Central memory CD8-positive, alpha-beta T cell (primary cell): ENCODE results near the gene NDUFS6.
"Not testable (repeated sequence)": the region's sequence is repeated elsewhere in the genome, so short reads cannot be mapped to it uniquely, and the experiment has no call there.

ENCODE experiments used
- ATAC-seq: fragments of 150-1000 bp; cut with Tn5 transposase; replicated peaks from 2 replicates; pipeline ENCODE4 v1.10.0; 2022; ENCODE audit warnings: mild to moderate bottlenecking, moderate FRiP score, moderate number of reproducible peaks; ENCODE audit not compliant: poor library complexity, severe bottlenecking; ENCODE audit errors: extremely low read depth
- DNase-seq, 2 donors: peaks; one replicate each; pipeline ENCODE4 v3.0.0; 2021; ENCODE audit warnings: low spot score in 2 of 2
- H3K27ac Mint-ChIP-seq: one replicate; pipeline ENCODE4 v1.8.0; 2022; ENCODE audit warnings: low read depth, mild to moderate bottlenecking, moderate library complexity, mixed read lengths
- H3K27me3 Mint-ChIP-seq: one replicate; pipeline ENCODE4 v1.8.0; 2022; ENCODE audit warnings: mixed read lengths
- H3K36me3 Mint-ChIP-seq: one replicate; pipeline ENCODE4 v1.8.0; 2022; ENCODE audit warnings: mild to moderate bottlenecking, moderate library complexity, mixed read lengths; ENCODE audit not compliant: insufficient read depth
- H3K4me1 Mint-ChIP-seq: one replicate; pipeline ENCODE4 v1.8.0; 2022; ENCODE audit warnings: mixed read lengths
- H3K4me3 Mint-ChIP-seq: one replicate; pipeline ENCODE4 v1.8.0; 2022; ENCODE audit warnings: mild to moderate bottlenecking, moderate library complexity, mixed read lengths
- H3K9me3 Mint-ChIP-seq: one replicate; pipeline ENCODE4 v1.8.0; 2022; ENCODE audit warnings: mixed read lengths

Gene NDUFS6

DNA sequence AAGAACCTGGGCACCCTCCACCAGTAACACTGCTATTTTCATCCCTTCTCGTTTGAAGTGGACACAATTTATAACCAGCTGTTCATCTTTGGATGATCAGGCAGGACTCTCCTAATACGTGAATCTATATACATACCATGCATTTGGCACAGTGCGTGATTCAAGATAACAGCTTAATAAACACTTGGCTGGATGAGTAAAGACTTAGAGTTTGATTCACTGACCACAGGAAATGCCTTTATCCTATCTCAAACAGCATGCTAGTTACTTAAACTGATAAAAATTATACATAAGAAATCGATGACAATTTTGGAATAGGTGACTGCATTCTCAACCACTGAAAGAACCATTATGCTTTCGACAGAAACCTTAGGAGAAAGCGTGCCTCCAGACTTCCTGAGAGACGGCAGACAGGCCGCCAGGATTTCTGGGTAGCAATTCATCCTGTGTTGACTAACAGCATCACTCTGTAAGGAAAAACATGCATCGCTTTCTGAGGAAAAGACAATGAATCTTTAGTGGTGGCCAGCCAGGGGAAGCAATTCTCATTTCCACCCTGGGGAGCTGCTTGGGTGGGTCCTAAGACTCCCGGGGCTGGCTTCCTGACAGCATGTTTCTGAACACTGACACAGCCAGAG, 11.3 kb upstream of the NDUFS6 start:
- H3K36me3 Mint-ChIP-seq: peaks cover 7% of the 10 kb centered on the region
- peaks cover 2% of the 10 kb centered on the region for H3K27me3 Mint-ChIP-seq
- H3K9me3 Mint-ChIP-seq: peaks cover 6% of the 10 kb centered on the region
- peak overlapping the region; percentile 64 for H3K27ac Mint-ChIP-seq
- DNase-seq: no peak
- H3K4me1 Mint-ChIP-seq: peaks cover 22% of the 10 kb centered on the region
- no peak overlapping the region for H3K4me3 Mint-ChIP-seq
- no peak for ATAC-seq

DNA sequence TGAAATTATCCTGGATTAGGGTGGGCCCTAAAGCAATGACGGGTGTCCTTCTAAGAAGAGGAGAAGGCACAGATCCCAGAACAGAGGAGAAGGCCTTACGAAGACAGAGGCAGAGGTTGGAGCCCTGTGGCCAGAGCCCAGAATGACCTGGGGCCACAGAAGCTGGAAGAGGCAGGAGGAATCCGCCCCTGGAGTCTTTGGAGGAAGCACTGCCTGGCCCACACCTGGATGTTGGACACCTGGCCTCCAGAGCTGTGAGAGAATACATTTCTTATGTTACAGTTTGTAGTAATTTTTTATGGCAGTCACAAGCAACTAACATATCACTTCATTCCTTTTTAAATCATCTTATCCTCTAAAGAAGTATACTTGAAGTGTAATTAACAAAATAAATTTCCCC, 10.0 kb upstream of the NDUFS6 start:
- H3K4me1 Mint-ChIP-seq: peaks cover 28% of the 10 kb centered on the region

DNA sequence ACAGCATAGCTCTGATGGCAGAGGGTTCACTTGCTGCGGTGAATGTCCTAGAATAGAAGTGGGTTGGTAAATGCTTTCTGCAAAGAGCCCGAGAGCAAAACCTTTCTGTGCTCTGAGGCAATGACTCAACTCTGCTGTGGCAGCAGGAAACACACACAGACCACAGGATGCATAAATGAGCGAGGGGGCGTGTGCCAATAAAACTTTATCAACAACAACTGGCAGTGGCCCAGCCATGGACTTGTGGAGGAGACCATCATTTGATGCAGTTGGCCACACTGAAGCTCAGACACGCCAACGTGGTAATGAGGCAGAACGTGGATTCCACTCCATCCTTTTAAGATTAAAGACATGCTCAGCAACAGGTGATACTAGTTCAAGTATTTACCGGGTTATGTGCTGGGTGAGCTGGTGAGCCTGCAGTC, 8.4 kb upstream of the NDUFS6 start:
- peak; percentile 96 for ATAC-seq
- H3K36me3 Mint-ChIP-seq: peaks cover 11% of the 10 kb centered on the region

More for the DNA sequence above, 10.0 kb upstream of the NDUFS6 start:
- peaks cover 7% of the 10 kb centered on the region for H3K36me3 Mint-ChIP-seq
- peak overlapping the region; percentile 94 for H3K27ac Mint-ChIP-seq
- peaks cover 6% of the 10 kb centered on the region for H3K9me3 Mint-ChIP-seq
- no peak overlapping the region for H3K4me3 Mint-ChIP-seq
- ATAC-seq (no peak), DNase-seq (no peak)
- H3K27me3 Mint-ChIP-seq: no peaks in the 10 kb centered on the region

DNA sequence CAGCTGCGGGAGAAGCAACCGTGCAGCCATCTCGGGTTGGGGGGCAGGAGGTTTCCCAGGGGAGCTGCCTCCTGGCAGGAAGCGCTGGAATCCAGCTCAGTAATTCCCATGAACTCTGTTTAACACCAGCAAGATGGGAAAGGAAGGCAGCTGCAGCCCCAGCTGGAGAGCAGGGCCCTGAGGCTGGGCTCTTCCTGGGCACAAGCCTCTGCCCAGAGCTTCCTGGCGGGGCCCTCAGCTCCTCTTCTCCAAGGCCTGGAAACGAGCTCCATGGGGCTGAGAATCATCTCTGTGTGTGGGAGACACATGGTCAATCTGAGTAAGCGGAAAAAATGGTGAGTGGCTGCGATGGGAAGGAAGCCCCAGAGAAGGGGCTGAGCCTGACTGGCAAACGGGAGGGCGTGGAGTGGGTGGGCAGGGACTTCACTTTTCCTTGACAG, 7.9 kb upstream of the NDUFS6 start:
- no peaks in the 10 kb centered on the region for H3K27me3 Mint-ChIP-seq
- peaks cover 12% of the 10 kb centered on the region for H3K36me3 Mint-ChIP-seq
- peaks cover 6% of the 10 kb centered on the region for H3K9me3 Mint-ChIP-seq
- no peak for DNase-seq
- no peak for ATAC-seq
- H3K27ac Mint-ChIP-seq: peak overlapping the region; percentile 94
- peaks cover 36% of the 10 kb centered on the region for H3K4me1 Mint-ChIP-seq
- peak overlapping the region; percentile 78 for H3K4me3 Mint-ChIP-seq

More for the DNA sequence above, 8.4 kb upstream of the NDUFS6 start:
- DNase-seq: peak; percentile 42 to 68
- Mint-ChIP-seq H3K4me3 (peak overlapping the region; percentile 78), H3K27ac (peak overlapping the region; percentile 94), H3K27me3 (no peaks in the 10 kb centered on the region), H3K9me3 (peaks cover 6% of the 10 kb centered on the region), H3K4me1 (peaks cover 34% of the 10 kb centered on the region)

DNA sequence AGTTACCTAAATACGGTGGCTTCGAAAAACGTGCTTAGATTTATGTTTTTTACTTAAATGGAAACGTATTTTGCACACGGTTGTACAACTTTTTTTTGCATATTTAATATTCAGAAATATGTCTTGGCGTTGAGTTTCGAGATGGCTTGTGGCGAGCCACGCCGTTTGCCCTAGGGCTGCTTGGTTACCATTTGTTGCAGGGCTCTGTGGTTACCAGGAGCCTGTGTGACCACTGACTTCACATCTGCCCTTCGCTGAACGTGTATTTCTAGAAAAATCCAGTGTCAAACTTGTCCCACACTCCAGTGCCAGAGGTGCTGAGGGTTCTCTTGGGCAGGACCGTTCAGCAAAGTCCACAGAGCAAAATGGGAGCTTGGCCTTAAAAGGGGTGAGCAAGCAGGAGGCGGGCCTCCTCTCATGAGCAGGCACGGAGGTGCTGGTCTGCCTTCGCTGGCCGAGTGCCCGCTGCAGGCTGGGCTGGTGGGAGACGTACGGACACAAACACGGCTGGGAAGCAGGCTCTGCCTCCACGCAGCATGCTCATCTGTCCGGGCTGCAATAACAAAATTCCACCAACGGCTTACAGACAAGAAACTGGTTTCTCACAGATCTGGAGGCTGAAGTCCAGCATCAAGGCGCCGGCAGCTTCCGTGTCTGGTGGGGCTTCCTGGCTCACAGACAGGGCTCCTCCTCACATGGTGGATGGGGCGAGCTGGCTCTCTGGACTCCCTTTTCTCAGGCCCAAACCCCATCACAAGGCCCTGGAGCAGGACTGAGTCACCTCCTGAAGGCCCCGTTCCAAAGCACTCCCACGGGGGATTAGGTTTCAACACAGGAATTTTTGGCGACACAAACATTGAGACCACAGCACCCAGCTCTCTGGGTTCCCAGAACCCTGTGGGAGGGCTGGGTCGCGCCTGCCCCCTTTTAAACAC, 7.0 kb upstream of the NDUFS6 start:
- Mint-ChIP-seq H3K27ac (no peak overlapping the region), H3K4me1 (peaks cover 41% of the 10 kb centered on the region)

DNA sequence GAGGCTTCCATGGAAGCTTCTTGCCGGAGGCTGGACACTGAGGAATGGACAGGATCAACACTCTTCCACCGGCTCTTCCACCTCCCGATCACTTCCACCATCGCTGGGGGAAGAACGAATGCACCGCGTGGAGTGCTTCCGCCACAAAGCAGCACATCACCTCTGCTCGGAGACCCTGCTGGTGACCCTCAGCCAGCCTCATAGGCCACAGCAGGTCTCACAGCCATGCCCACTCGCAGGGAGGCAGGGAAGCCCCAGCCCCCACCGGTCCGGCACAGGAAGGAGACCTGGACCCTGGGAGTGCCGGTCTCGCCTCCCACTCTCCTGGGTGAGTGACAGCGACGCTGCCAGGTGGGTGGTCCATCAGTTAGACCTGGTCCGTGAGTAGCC, 6.3 kb upstream of the NDUFS6 start:
- Mint-ChIP-seq H3K9me3 (peaks cover 6% of the 10 kb centered on the region), H3K36me3 (peaks cover 16% of the 10 kb centered on the region), H3K27ac (peak overlapping the region; percentile 87), H3K27me3 (no peaks in the 10 kb centered on the region), H3K4me3 (peak overlapping the region; percentile 42), H3K4me1 (peaks cover 45% of the 10 kb centered on the region)
- DNase-seq (no peak), ATAC-seq (no peak)

More for the DNA sequence above, 7.0 kb upstream of the NDUFS6 start:
- no peak for ATAC-seq
- H3K4me3 Mint-ChIP-seq: peak overlapping the region; percentile 78
- H3K36me3 Mint-ChIP-seq: peaks cover 16% of the 10 kb centered on the region
- no peaks in the 10 kb centered on the region for H3K27me3 Mint-ChIP-seq
- DNase-seq: no peak
- H3K9me3 Mint-ChIP-seq: peaks cover 6% of the 10 kb centered on the region

DNA sequence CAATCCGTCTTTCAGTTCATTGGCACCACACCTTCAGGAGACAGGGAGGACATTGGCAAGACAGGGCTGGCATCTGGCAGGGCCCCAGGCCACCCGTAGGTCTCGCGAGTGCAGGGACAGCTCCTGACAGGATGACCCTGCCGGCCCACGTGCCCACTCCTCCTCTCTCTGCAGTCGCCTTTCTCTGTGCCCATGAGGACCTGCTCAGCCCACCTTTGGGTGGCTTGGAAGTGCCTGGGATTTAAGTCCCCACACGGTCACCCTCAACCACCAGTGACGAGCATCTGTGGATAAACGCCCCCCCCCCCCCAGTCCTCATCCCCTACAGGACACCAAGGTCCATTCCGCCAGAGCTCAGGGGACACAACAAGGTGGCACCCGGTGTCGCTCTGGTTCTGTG, 5.7 kb upstream of the NDUFS6 start:
- DNase-seq (no peak), ATAC-seq (no peak)
- H3K4me1 Mint-ChIP-seq: peaks cover 51% of the 10 kb centered on the region
- H3K27me3 Mint-ChIP-seq: no peaks in the 10 kb centered on the region
- H3K9me3 Mint-ChIP-seq: peaks cover 6% of the 10 kb centered on the region
- H3K27ac Mint-ChIP-seq: peak overlapping the region; percentile 87
- peaks cover 17% of the 10 kb centered on the region for H3K36me3 Mint-ChIP-seq
- H3K4me3 Mint-ChIP-seq: peak overlapping the region; percentile 42

DNA sequence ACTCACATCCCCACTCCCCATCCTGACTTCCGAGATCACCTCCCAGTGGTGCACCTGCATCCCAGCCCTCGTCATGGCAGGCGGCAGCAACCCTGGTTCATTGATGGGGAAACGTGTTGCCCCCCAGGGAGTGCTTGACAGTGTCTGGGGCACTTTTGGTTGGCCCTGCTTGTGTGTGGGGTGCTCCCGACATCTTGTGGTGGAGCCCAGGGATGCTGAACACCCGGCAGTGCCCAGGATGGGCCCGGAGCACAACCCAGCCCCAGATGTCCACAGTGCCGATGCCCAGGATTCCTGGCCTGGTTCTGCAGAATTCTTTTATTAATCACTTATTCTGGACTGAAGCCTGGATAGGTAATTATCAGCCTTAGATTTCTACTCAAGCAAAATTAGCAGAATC, 5.3 kb upstream of the NDUFS6 start:
- H3K4me1 Mint-ChIP-seq: peaks cover 55% of the 10 kb centered on the region
- peaks cover 20% of the 10 kb centered on the region for H3K36me3 Mint-ChIP-seq
- peaks cover 6% of the 10 kb centered on the region for H3K9me3 Mint-ChIP-seq
- no peak overlapping the region for H3K4me3 Mint-ChIP-seq
- DNase-seq: no peak
- H3K27me3 Mint-ChIP-seq: no peaks in the 10 kb centered on the region
- ATAC-seq: no peak
- peak overlapping the region; percentile 87 for H3K27ac Mint-ChIP-seq

DNA sequence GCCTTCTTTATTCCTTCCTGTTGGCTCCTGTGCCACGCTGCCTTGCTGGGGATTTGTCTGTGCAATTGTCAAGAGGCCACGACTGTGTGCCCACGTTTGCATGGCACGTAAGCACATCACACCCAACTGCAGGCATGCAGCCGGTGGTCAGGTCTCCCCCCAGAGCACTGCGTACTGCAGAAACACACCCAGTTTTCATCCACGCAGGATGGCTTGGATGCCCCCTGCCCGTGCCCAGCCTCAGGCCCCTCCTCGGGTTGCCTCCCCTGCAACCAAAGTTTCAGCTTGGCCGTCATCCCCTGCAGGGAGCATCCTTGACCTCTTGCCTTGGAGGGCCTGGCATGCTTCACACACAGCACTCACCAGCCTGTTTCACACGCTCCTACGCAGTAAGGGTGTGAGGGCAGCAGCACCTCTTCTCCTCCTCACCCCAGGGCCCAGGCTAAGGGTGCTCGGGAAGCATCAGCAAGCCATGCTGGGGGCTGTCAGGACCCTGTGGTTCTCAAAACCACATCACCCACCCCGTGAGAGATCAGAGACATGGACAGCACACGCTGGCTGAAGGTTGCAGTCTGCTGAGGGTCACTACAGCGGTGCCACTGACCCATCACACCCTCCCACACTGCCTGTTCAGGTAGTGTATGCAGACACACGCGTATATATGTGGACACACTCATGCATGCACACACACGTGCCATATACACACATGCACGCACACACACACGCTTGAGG, 4.7 kb upstream of the NDUFS6 start:
- DNase-seq: no peak
- ATAC-seq: no peak
- peaks cover 22% of the 10 kb centered on the region for H3K36me3 Mint-ChIP-seq
- no peak overlapping the region for H3K4me3 Mint-ChIP-seq
- peaks cover 6% of the 10 kb centered on the region for H3K9me3 Mint-ChIP-seq
- no peaks in the 10 kb centered on the region for H3K27me3 Mint-ChIP-seq
- H3K4me1 Mint-ChIP-seq: peaks cover 56% of the 10 kb centered on the region
- H3K27ac Mint-ChIP-seq: no peak overlapping the region

DNA sequence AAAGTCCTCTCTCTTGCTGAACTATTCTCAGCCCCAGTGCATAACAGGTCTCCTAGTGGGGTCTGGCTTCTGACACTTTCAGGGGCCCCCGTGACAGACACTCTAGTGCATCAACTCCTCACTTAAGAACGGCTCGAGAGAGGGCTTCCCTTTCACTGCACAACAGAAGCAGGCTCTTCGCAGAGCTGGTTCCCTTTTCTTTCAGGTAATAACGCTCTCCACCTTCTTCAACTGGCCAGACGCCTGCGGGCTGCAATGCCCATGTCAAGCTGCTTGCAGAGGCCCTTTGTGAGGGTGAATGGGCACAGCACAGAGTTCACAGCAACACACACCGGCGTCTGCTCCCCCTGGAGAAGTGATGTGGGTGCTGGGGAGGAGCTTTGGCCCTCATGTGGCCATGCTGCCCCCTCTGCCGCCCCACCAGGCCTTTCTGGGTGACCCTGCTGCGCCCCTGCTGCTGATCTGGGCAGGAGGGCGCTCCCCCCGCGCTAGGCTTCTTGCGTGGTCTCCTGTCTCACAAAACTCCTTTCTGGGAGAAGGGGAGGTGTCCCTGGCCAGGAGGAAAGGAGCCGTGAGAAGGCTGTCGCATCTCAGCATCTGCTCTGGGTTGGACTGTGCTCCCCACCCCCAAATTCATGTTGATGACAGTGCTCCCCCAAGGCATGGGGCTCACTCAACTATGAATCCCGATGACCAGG, 4.0 kb upstream of the NDUFS6 start:
- H3K9me3 Mint-ChIP-seq: peaks cover 6% of the 10 kb centered on the region
- H3K36me3 Mint-ChIP-seq: peaks cover 21% of the 10 kb centered on the region
- H3K4me3 Mint-ChIP-seq: no peak overlapping the region
- H3K27ac Mint-ChIP-seq: no peak overlapping the region
- DNase-seq: no peak
- no peak for ATAC-seq
- peaks cover 56% of the 10 kb centered on the region for H3K4me1 Mint-ChIP-seq
- no peaks in the 10 kb centered on the region for H3K27me3 Mint-ChIP-seq

DNA sequence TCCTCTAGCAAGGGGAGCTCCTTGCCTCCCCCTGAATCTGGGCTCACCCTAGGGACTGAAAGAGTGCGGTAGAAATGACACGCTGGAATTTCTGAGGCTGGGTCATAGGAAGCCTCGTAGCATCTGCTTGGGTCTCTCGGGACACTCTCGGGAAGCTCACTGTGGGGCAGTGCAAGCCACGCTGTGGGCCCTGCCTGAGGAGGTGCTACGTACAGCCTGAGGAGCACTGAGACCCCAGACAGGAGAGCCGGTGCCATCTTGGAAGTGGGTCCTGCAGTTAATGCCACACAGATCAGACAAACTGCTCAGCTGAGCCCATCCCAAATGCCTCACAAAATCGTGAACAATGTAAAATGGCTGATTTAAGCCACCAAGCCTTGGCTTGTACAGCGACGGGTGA, 3.4 kb upstream of the NDUFS6 start:
- ATAC-seq (no peak), DNase-seq (no peak)
- Mint-ChIP-seq H3K9me3 (peaks cover 2% of the 10 kb centered on the region), H3K4me3 (peak overlapping the region; percentile 98), H3K36me3 (peaks cover 19% of the 10 kb centered on the region), H3K27ac (no peak overlapping the region), H3K27me3 (no peaks in the 10 kb centered on the region), H3K4me1 (peaks cover 56% of the 10 kb centered on the region)

DNA sequence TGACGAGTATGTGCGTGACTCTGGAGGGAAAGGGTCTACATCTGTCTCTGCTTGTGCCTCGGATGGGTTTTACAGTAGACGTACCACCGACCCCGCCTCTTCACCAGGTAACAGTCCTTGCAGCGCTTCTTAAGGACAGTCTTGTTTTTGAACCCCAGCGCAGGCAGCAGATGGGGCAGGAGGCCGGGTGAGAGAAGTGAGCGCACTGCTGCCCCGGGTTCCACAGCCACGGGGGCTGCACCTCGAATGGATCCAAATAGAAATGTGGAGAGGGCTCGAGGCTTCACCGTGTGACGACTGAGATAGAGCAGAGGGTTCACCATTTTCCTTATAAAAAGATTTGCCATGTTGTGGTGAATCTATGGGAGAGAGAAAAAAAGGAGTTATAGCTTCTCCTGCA, 2.6 kb upstream of the NDUFS6 start:
- Mint-ChIP-seq H3K4me3 (peak overlapping the region; percentile 98), H3K4me1 (peaks cover 56% of the 10 kb centered on the region), H3K36me3 (peaks cover 23% of the 10 kb centered on the region), H3K27ac (peak overlapping the region; percentile 84)
- H3K27me3 Mint-ChIP-seq, DNase-seq, H3K9me3 Mint-ChIP-seq, ATAC-seq: not testable (repeated sequence)
